Measurements from ENCODE around the gene MYL12A.

Gene MYL12A

DNA sequence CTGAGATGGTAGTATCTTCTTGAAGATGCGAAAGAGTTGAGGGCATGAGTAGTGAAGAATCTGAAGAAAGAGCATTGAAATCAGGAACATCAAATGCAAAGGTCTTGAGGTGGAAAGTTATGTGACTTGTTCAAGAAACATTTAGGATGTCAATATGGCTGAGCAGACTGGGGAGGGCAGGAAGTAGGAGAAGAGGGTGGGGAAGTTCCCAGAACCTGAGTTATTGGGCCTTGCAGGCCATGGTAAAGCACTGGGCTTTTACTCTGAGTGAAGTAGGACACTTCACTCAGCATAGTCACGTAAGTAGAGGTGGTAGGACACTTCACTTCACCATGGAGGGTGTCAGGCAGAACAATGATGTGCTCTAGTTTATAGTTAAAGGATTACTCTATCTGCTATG is 11.8 kb upstream of the MYL12A start:
- no peaks in the 10 kb centered on the region for H3K27me3 ChIP-seq
- H3K4me1 ChIP-seq, result peaks cover 0 to 10% (median 0%) of the 10 kb centered on the region in 10 experiments; a peak in 2 of 20 replicates
- no peak for TF ChIP-seq Cebpa-rat (IDR thresholded peaks at IDR 0.05)
- H4K20me1 ChIP-seq, result no peaks in the 10 kb centered on the region
- H3K9ac ChIP-seq, result no peak overlapping the region
- H3K4me3 ChIP-seq, result no peak overlapping the region
- H3K9me3 ChIP-seq (replicated peaks in 1 of 11), result peaks cover 9 to 32% (median 25%) of the 10 kb centered on the region in 11 experiments
- no peak overlapping the region for H3K27ac ChIP-seq
- H3K4me2 ChIP-seq, result peak overlapping the region in 1 of 11 experiments; percentile 7; a peak in 2 of 22 replicates
- H3K36me3 ChIP-seq, result peaks cover 0 to 7% (median 2%) of the 10 kb centered on the region in 11 experiments; a peak in 10 of 22 replicates

GRCh38 chr18:3236470-3236869 is 11.1 kb upstream of the MYL12A start:
- Histone ChIP-seq H3K27ac (no peak overlapping the region), H3K9ac (no peak overlapping the region), H3K36me3 (peaks cover 6 to 14% (median 8%) of the 10 kb centered on the region in 11 experiments; a peak in 20 of 22 replicates), H3K9me3 (replicated peaks in 1 of 11) (peaks cover 15 to 36% (median 27%) of the 10 kb centered on the region in 11 experiments), H3K4me2 (no peak overlapping the region), H3K4me3 (no peak overlapping the region), H4K20me1 (no peaks in the 10 kb centered on the region), H3K27me3 (no peaks in the 10 kb centered on the region), H3K4me1 (peaks cover 0 to 10% (median 0%) of the 10 kb centered on the region in 10 experiments; a peak in 2 of 20 replicates)
- no peak for TF ChIP-seq Cebpa-rat (IDR thresholded peaks at IDR 0.05)

DNA sequence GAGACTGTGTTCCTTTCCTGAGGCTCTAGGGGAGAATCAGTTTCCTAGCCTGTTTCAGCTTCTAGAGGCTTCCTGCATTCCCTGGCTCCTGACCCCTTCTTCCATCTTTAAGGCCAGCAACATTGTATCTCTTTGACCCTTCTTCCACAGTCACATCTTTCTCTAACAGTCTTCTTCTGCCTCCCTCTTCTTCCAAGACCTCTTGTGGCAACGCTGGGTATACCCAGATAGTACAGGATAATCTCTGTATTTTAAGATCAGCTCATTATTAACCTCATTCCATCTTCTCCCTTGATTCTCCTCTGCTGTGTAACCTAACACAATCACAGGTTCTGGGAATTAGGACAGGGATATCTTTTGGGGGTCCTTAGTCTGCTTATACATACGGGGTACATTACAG is 8.9 kb upstream of the MYL12A start:
- Histone ChIP-seq H3K4me2 (no peak overlapping the region), H3K4me1 (peaks cover 0 to 14% (median 0%) of the 10 kb centered on the region in 10 experiments; a peak in 4 of 20 replicates), H3K9ac (no peak overlapping the region), H3K9me3 (replicated peaks in 1 of 11) (peaks cover 27 to 48% (median 39%) of the 10 kb centered on the region in 11 experiments), H3K27me3 (no peaks in the 10 kb centered on the region), H3K36me3 (peaks cover 15 to 24% (median 19%) of the 10 kb centered on the region in 11 experiments; a peak in 20 of 22 replicates), H4K20me1 (no peaks in the 10 kb centered on the region), H3K4me3 (no peak overlapping the region), H3K27ac (no peak overlapping the region)
- TF ChIP-seq Cebpa-rat (IDR thresholded peaks at IDR 0.05), result no peak

DNA sequence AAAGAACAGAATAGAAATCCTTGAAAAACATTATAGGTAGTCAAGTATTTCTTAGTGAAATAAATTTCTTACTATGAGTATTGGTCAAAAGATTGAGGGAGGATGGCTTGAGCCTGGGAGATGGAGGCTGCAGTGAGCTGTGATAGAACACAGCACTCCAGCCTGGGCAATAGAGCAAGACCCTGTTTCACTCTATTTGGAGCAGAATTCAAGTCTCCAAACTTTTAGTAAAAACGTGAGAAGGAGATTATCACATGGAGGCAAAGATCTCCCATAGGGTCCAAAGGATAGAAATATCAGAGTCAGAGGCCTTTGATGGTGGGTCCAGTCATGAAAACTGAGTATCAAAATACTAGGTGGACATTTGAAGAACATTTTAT is 2.4 kb upstream of the MYL12A start:
- peak overlapping the region; percentile 87 to 100 (median 92); a peak in 19 of 20 replicates for H3K4me3 ChIP-seq

GRCh38 chr18:3245853-3246634 is 1.6 kb upstream of the MYL12A start:
- Histone ChIP-seq H3K9ac (peak overlapping the region; percentile 92 to 100 (median 97)), H4K20me1 (peaks cover 8 to 25% (median 24%) of the 10 kb centered on the region in 11 experiments; a peak in 20 of 22 replicates), H3K4me1 (peaks cover 27 to 43% (median 37%) of the 10 kb centered on the region in 10 experiments), H3K4me3 (peak overlapping the region; percentile 87 to 100 (median 92)), H3K4me2 (peak overlapping the region; percentile 83 to 97 (median 95)), H3K27me3 (no peaks in the 10 kb centered on the region), H3K27ac (peak overlapping the region; percentile 96 to 100 (median 98)), H3K36me3 (peaks cover 26 to 35% (median 32%) of the 10 kb centered on the region in 11 experiments), H3K9me3 (replicated peaks in 1 of 11) (peaks cover 16 to 17% (median 17%) of the 10 kb centered on the region in 11 experiments)
- no peak for TF ChIP-seq Cebpa-rat (IDR thresholded peaks at IDR 0.05)

More for the DNA sequence above, 2.4 kb upstream of the MYL12A start:
- H3K27me3 ChIP-seq, result no peaks in the 10 kb centered on the region
- H3K27ac ChIP-seq, result peak overlapping the region in 7 of 11 experiments; percentile 97 to 100 (median 98); a peak in 8 of 22 replicates
- H4K20me1 ChIP-seq, result peaks cover 8 to 16% (median 15%) of the 10 kb centered on the region in 11 experiments; a peak in 18 of 22 replicates
- peaks cover 22 to 26% (median 25%) of the 10 kb centered on the region in 11 experiments for H3K9me3 ChIP-seq (replicated peaks in 1 of 11)
- peaks cover 23 to 34% (median 28%) of the 10 kb centered on the region in 10 experiments for H3K4me1 ChIP-seq
- H3K36me3 ChIP-seq, result peaks cover 27 to 38% (median 31%) of the 10 kb centered on the region in 11 experiments
- H3K4me2 ChIP-seq, result peak overlapping the region; percentile 83 to 97 (median 95)
- no peak for TF ChIP-seq Cebpa-rat (IDR thresholded peaks at IDR 0.05)
- peak overlapping the region; percentile 92 to 100 (median 97); a peak in 21 of 22 replicates for H3K9ac ChIP-seq

GRCh38 chr18:3246635-3247239 is 864 bp upstream of the MYL12A start:
- Histone ChIP-seq H3K4me1 (peaks cover 34 to 50% (median 44%) of the 10 kb centered on the region in 10 experiments), H3K9me3 (replicated peaks in 1 of 11) (peaks cover 9 to 10% (median 10%) of the 10 kb centered on the region in 11 experiments), H3K4me2 (peak overlapping the region; percentile 83 to 97 (median 95)), H3K36me3 (peaks cover 19 to 33% (median 26%) of the 10 kb centered on the region in 11 experiments), H3K27me3 (no peaks in the 10 kb centered on the region), H3K27ac (peak overlapping the region; percentile 96 to 100 (median 98)), H3K4me3 (peak overlapping the region; percentile 87 to 100 (median 92)), H4K20me1 (peaks cover 8 to 32% (median 31%) of the 10 kb centered on the region in 11 experiments; a peak in 21 of 22 replicates), H3K9ac (peak overlapping the region; percentile 92 to 100 (median 97))
- TF ChIP-seq Cebpa-rat (IDR thresholded peaks at IDR 0.05), result no peak

GRCh38 chr18:3248062-3248657 is 559 bp downstream of the MYL12A start:
- Histone ChIP-seq H3K27ac (peak overlapping the region; percentile 96 to 100 (median 98)), H3K4me3 (peak overlapping the region; percentile 87 to 100 (median 92)), H3K4me1 (peaks cover 45 to 64% (median 58%) of the 10 kb centered on the region in 10 experiments), H3K4me2 (peak overlapping the region; percentile 87 to 97 (median 92); a peak in 21 of 22 replicates), H3K27me3 (no peaks in the 10 kb centered on the region), H3K36me3 (peaks cover 16 to 40% (median 26%) of the 10 kb centered on the region in 11 experiments; a peak in 21 of 22 replicates), H3K9me3 (replicated peaks in 1 of 11) (no peaks in the 10 kb centered on the region), H3K9ac (peak overlapping the region; percentile 92 to 100 (median 97)), H4K20me1 (peaks cover 8 to 46% (median 45%) of the 10 kb centered on the region in 11 experiments; a peak in 21 of 22 replicates)
- TF ChIP-seq Cebpa-rat (IDR thresholded peaks at IDR 0.05), result no peak

GRCh38 chr18:3248658-3249359 is 1.2 kb downstream of the MYL12A start:
- Histone ChIP-seq H3K9me3 (replicated peaks in 1 of 11) (no peaks in the 10 kb centered on the region), H3K27ac (peak overlapping the region; percentile 96 to 100 (median 98); a peak in 21 of 22 replicates), H3K36me3 (peaks cover 23 to 47% (median 32%) of the 10 kb centered on the region in 11 experiments)

More at GRCh38 chr18:3248658-3249359, 1.2 kb downstream of the MYL12A start:
- Histone ChIP-seq H3K27me3 (no peaks in the 10 kb centered on the region), H3K4me2 (peak overlapping the region; percentile 87 to 97 (median 92)), H3K4me1 (peaks cover 49 to 70% (median 60%) of the 10 kb centered on the region in 10 experiments), H3K9ac (peak overlapping the region; percentile 92 to 100 (median 97)), H3K4me3 (peak overlapping the region; percentile 87 to 100 (median 92)), H4K20me1 (peaks cover 8 to 53% (median 51%) of the 10 kb centered on the region in 11 experiments; a peak in 21 of 22 replicates)
- no peak for TF ChIP-seq Cebpa-rat (IDR thresholded peaks at IDR 0.05)
